H1 (cell line): ENCODE data around the gene CPNE8. TPM values are rescaled to one million over a fixed set of nuclear protein-coding genes. Genes with fewer than 3 reads are reported as not detected.

Experiments used
- CTCF ChIA-PET: fragments of 300-600 bp; sonication (Branson Sonifier 250); formaldehyde crosslinking; loops from one replicate; lab custom pipeline; 2021; ENCODE audit not compliant: partially characterized antibody; lab: Charles Lee
- POLR2A ChIA-PET: fragments of 300-600 bp; sonication (Branson Sonifier 250); formaldehyde crosslinking; loops from one replicate; lab custom pipeline; 2021; ENCODE audit warnings: inconsistent platforms; ENCODE audit not compliant: partially characterized antibody; lab: Charles Lee
- DNase-seq, 2 experiments: peaks; one replicate each; pipeline versions ENCODE4 v3.0.0 to v3.0.0-alpha.2; 2010 to 2022; ENCODE audit warnings: low spot score in 2 of 2, low read depth in 1 of 2, mixed read lengths in 1 of 2
- FAIRE-seq: peaks from 2 replicates; lab custom pipeline; 2011; peaks lifted over from hg19 to GRCh38; lab: Jason Lieb, UNC
- H2AFZ ChIP-seq: 2 replicates; pipeline ENCODE4 v1.8.1; 2012; ENCODE audit warnings: low read length, inconsistent platforms
- H2AK5ac ChIP-seq: 2 replicates; pipeline ENCODE4 v1.6.1; 2013; ENCODE audit warnings: low read depth, low read length
- H2BK120ac ChIP-seq: replicated peaks from 2 replicates; pipeline ENCODE3; 2013; ENCODE audit warnings: low read depth, low read length, inconsistent platforms
- H2BK12ac ChIP-seq: 2 replicates; pipeline ENCODE4 v1.6.1; 2013; ENCODE audit warnings: low read depth, low read length
- H2BK15ac ChIP-seq: 2 replicates; pipeline ENCODE4 v1.6.1; 2013; ENCODE audit warnings: low read length
- H2BK20ac ChIP-seq: 2 replicates; pipeline ENCODE4 v1.6.1; 2013; ENCODE audit warnings: low read length
- H2BK5ac ChIP-seq: 2 replicates; pipeline ENCODE4 v1.6.1; 2013; ENCODE audit warnings: low read depth, low read length
- H3K14ac ChIP-seq: 2 replicates; pipeline ENCODE4 v1.6.1; 2013; ENCODE audit warnings: inconsistent platforms; ENCODE audit not compliant: insufficient read length
- H3K18ac ChIP-seq: 2 replicates; pipeline ENCODE4 v1.6.1; 2013; ENCODE audit warnings: low read length; ENCODE audit errors: extremely low read depth
- H3K23ac ChIP-seq: 2 replicates; pipeline ENCODE4 v1.6.1; 2013; ENCODE audit warnings: inconsistent platforms; ENCODE audit not compliant: insufficient read length
- H3K23me2 ChIP-seq: 2 replicates; pipeline ENCODE4 v1.6.1; 2013; ENCODE audit warnings: low read depth, low read length
- H3K27ac ChIP-seq: 2 replicates; pipeline ENCODE4 v1.6.1; 2011; ENCODE audit warnings: low read depth, low read length, inconsistent platforms
- H3K27me3 ChIP-seq, 4 experiments: replicated peaks in 1 of 4; 1 replicate in 1 of 4; 2 replicates in 3 of 4; pipeline versions ENCODE4 v1.6.1 to v1.8.1; 2011 to 2013; ENCODE audit warnings: low read length in 3 of 4, mild to moderate bottlenecking in 3 of 4, inconsistent platforms in 2 of 4, mixed read lengths in 2 of 4, moderate library complexity in 1 of 4; ENCODE audit not compliant: control insufficient read depth in 3 of 4, insufficient read depth in 3 of 4; ENCODE audit errors: extremely low read depth in 1 of 4
- H3K36me3 ChIP-seq, 4 experiments: 2 replicates each; pipeline versions ENCODE4 v1.6.1 to v1.8.1; 2011 to 2013; ENCODE audit warnings: mild to moderate bottlenecking in 4 of 4, low read length in 3 of 4, moderate library complexity in 2 of 4, control low read depth in 1 of 4, inconsistent platforms in 1 of 4; ENCODE audit not compliant: insufficient read depth in 4 of 4, control insufficient read depth in 2 of 4
- H3K4ac ChIP-seq: replicated peaks from 2 replicates; pipeline ENCODE3; 2013; ENCODE audit warnings: low read length, low read depth, mixed read lengths, inconsistent platforms; ENCODE audit not compliant: insufficient read length
- H3K4me1 ChIP-seq, 4 experiments: replicated peaks in 1 of 4; 1 replicate in 1 of 4; 2 replicates in 3 of 4; pipeline versions ENCODE4 v1.6.1 to v1.8.1; 2011 to 2013; ENCODE audit warnings: low read length in 3 of 4, inconsistent platforms in 2 of 4, mixed read lengths in 1 of 4; ENCODE audit not compliant: insufficient read depth in 4 of 4, control insufficient read depth in 3 of 4
- H3K4me2 ChIP-seq, 2 experiments: 2 replicates each; pipeline versions ENCODE4 v1.6.1 to v1.8.1; 2011 to 2013; ENCODE audit warnings: low read depth in 2 of 2, low read length in 2 of 2, control low read depth in 1 of 2, inconsistent platforms in 1 of 2, mild to moderate bottlenecking in 1 of 2; ENCODE audit not compliant: insufficient read depth in 1 of 2
- H3K4me3 ChIP-seq, 4 experiments: fragments of 200-600, 300-600 bp in 1 of 4; sonication (generic), shearing (Covaris generic), sonication (Bioruptor Twin) in 1 of 4; 2 replicates each; pipeline versions ENCODE4 v1.5.1 to v1.8.1; 2011 to 2016; ENCODE audit warnings: low read length in 4 of 4, low read depth in 3 of 4, control low read depth in 2 of 4, inconsistent platforms in 2 of 4, mild to moderate bottlenecking in 2 of 4, mixed read lengths in 1 of 4, moderate library complexity in 1 of 4; ENCODE audit not compliant: insufficient read depth in 2 of 4; ENCODE audit errors: extremely low read depth in 1 of 4
- H3K56ac ChIP-seq: replicated peaks from 2 replicates; pipeline ENCODE3; 2013; ENCODE audit warnings: low read depth, mild to moderate bottlenecking, mixed read lengths, low read length, inconsistent platforms; ENCODE audit not compliant: insufficient read length
- H3K79me1 ChIP-seq: 2 replicates; pipeline ENCODE4 v1.6.1; 2013; ENCODE audit warnings: low read depth, low read length, control low read depth
- H3K79me2 ChIP-seq, 2 experiments: 2 replicates each; pipeline versions ENCODE4 v1.6.1 to v1.8.1; 2012 to 2013; ENCODE audit warnings: low read length in 2 of 2, mild to moderate bottlenecking in 2 of 2, inconsistent platforms in 1 of 2; ENCODE audit not compliant: insufficient read depth in 2 of 2, control insufficient read depth in 1 of 2
- H3K9ac ChIP-seq, 4 experiments: replicated peaks in 1 of 4; 1 replicate in 1 of 4; 2 replicates in 3 of 4; pipeline versions ENCODE4 v1.6.1 to v1.8.1; 2011 to 2013; ENCODE audit warnings: low read depth in 3 of 4, low read length in 3 of 4, control low read depth in 2 of 4, mild to moderate bottlenecking in 2 of 4, moderate library complexity in 2 of 4, inconsistent platforms in 1 of 4; ENCODE audit errors: extremely low read depth in 1 of 4
- H3K9me3 ChIP-seq, 2 experiments: 2 replicates each; pipeline versions ENCODE4 v1.6.1 to v1.8.1; 2012 to 2013; ENCODE audit warnings: mild to moderate bottlenecking in 2 of 2, moderate library complexity in 2 of 2, control low read depth in 1 of 2, inconsistent platforms in 1 of 2, low read depth in 1 of 2, low read length in 1 of 2, mixed read lengths in 1 of 2; ENCODE audit not compliant: insufficient read depth in 2 of 2
- H4K20me1 ChIP-seq, 2 experiments: replicated peaks in 1 of 2; 2 replicates each; pipeline versions ENCODE3 to v1.8.1; 2011 to 2013; ENCODE audit warnings: inconsistent platforms in 2 of 2, low read length in 2 of 2, mild to moderate bottlenecking in 1 of 2; ENCODE audit not compliant: insufficient read depth in 2 of 2, control insufficient read depth in 1 of 2
- H4K5ac ChIP-seq: 2 replicates; pipeline ENCODE4 v1.6.1; 2013; ENCODE audit warnings: low read length, low read depth, mixed read lengths, inconsistent platforms; ENCODE audit not compliant: insufficient read length
- H4K8ac ChIP-seq: 2 replicates; pipeline ENCODE4 v1.8.0; 2013; ENCODE audit warnings: mild to moderate bottlenecking, moderate library complexity, low read length, inconsistent platforms; ENCODE audit not compliant: insufficient read depth; ENCODE audit errors: extremely low read depth
- H4K91ac ChIP-seq: replicated peaks from 2 replicates; pipeline ENCODE3; 2013; ENCODE audit warnings: low read length, mixed read lengths, inconsistent platforms; ENCODE audit not compliant: insufficient read length
- CBX8 ChIP-seq: fragments of 300-800, 300-1000 bp; sonication (generic); IDR thresholded peaks from 2 replicates; pipeline ENCODE4 v1.7.1; 2016; ENCODE audit warnings: low read depth, low read length, borderline replicate concordance
- CHD1 ChIP-seq: IDR thresholded peaks from 2 replicates; pipeline ENCODE4 v1.6.1; 2012; ENCODE audit warnings: low read depth, low read length, improper control_type of control experiment
- CREB1 ChIP-seq: IDR thresholded peaks from 2 replicates; pipeline ENCODE4 v1.6.1; 2012; ENCODE audit warnings: inconsistent platforms
- GABPA ChIP-seq: IDR thresholded peaks from 2 replicates; pipeline ENCODE4 v1.6.1; 2011; ENCODE audit warnings: mild to moderate bottlenecking, low read length, moderate library complexity, borderline replicate concordance; ENCODE audit not compliant: insufficient read depth
- HDAC2 ChIP-seq, 2 experiments: fragments of 300-600 bp in 1 of 2; sonication (generic) in 1 of 2; IDR thresholded peaks; 2 replicates each; pipeline ENCODE4 v1.6.1; 2011 to 2012; ENCODE audit warnings: low read depth in 2 of 2, low read length in 2 of 2, mild to moderate bottlenecking in 2 of 2, moderate library complexity in 2 of 2, borderline replicate concordance in 1 of 2, inconsistent platforms in 1 of 2
- KDM4A ChIP-seq: IDR thresholded peaks from one replicate; pipeline ENCODE4 v1.7.1; 2012; ENCODE audit warnings: low read depth, mild to moderate bottlenecking, moderate library complexity, low read length, inconsistent platforms; ENCODE audit not compliant: severe bottlenecking
- POLR2A ChIP-seq, 2 experiments: IDR thresholded peaks; 1 replicate in 1 of 2; 2 replicates in 1 of 2; pipeline ENCODE4 v1.6.1; 2011; ENCODE audit warnings: low read depth in 2 of 2, low read length in 2 of 2, mild to moderate bottlenecking in 2 of 2; ENCODE audit errors: control extremely low read depth in 1 of 2
- POU5F1 ChIP-seq: IDR thresholded peaks from 2 replicates; pipeline ENCODE4 v1.6.1; 2011; ENCODE audit warnings: low read depth, mild to moderate bottlenecking, low read length, moderate library complexity
- RBBP5 ChIP-seq: IDR thresholded peaks from 2 replicates; pipeline ENCODE4 v1.7.1; 2012; ENCODE audit warnings: low read depth, mild to moderate bottlenecking, inconsistent platforms, low read length, moderate library complexity, borderline replicate concordance
- SIN3A ChIP-seq, 2 experiments: IDR thresholded peaks in 1 of 2; conservative IDR thresholded peaks in 1 of 2; 2 replicates each; pipeline ENCODE4 v1.6.1; 2011 to 2012; ENCODE audit warnings: low read length in 2 of 2, improper control_type of control experiment in 1 of 2, low read depth in 1 of 2, mild to moderate bottlenecking in 1 of 2
- TAF1 ChIP-seq: IDR thresholded peaks from 2 replicates; pipeline ENCODE4 v1.6.1; 2011; ENCODE audit warnings: mild to moderate bottlenecking, low read depth, low read length
- TEAD4 ChIP-seq: IDR thresholded peaks from 2 replicates; pipeline ENCODE4 v1.6.1; 2012; ENCODE audit warnings: low read depth, low read length, inconsistent platforms, mixed read lengths
- WGBS, 2 experiments: shearing (Covaris generic) in 1 of 2; methylation state at CpG; one replicate each; pipeline versions ENCODE4 v1.1.6 to v1.1.7; 2013 to 2015; ENCODE audit warnings: low lambda C conversion rate in 2 of 2, mixed read lengths in 2 of 2, inconsistent platforms in 1 of 2, low coverage in 1 of 2, missing lambda C conversion rate in 1 of 2; ENCODE audit not compliant: insufficient replicate concordance in 2 of 2, insufficient coverage in 1 of 2, insufficient read length in 1 of 2; ENCODE audit errors: extremely low coverage in 1 of 2, missing lambda C conversion rate in 1 of 2; 5-methylcytosine and 5-hydroxymethylcytosine counted together
- polyA plus RNA-seq, 7 experiments: library from polyadenylated mRNA; depleted of rRNA in 3 of 7; stranded (reverse) in 5 of 7; unstranded in 2 of 7; fragments of >200 nt in 5 of 7; fragments of 200-250 nt in 2 of 7; gene quantifications; 1 replicate in 5 of 7; 2 replicates in 1 of 7; 4 replicates in 1 of 7; pipeline versions ENCODE4 v1.2.1 to v1.2.3, GENCODE V29; 2011 to 2013; ENCODE audit warnings: missing spikeins in 2 of 7, mixed read lengths in 2 of 7
- total RNA-seq: library from RNA; stranded (reverse); fragmentation: NEBNext Ultra II Directional; extraction: Animal tissue kit (Norgen Biotek cat#: 25700); gene quantifications from 2 replicates; pipeline ENCODE4 v1.2.1, GENCODE V29; 2021

Gene CPNE8
- total and polyA plus RNA-seq, 2 of the 8 experiments (the other 6 are each of a cell fraction or from before 2014, with no cell fraction given): 2.5 to 6.8 TPM

- Histone ChIP-seq H3K27ac (no peak overlapping the region), H3K18ac (no peak overlapping the region), H2BK15ac (no peak overlapping the region), H3K9ac (no peak overlapping the region), H4K20me1 (no peaks in the 10 kb centered on the region), H3K23me2 (no peaks in the 10 kb centered on the region), H2AK5ac (no peak overlapping the region), H3K56ac (no peak overlapping the region), H3K27me3 (no peaks in the 10 kb centered on the region), H3K23ac (no peak overlapping the region), H3K79me2 (no peaks in the 10 kb centered on the region), H4K5ac (no peak overlapping the region), H3K79me1 (no peaks in the 10 kb centered on the region), H2BK12ac (no peak overlapping the region), H3K36me3 (no peaks in the 10 kb centered on the region), H3K4me1 (no peaks in the 10 kb centered on the region), H4K8ac (no peak overlapping the region), H4K91ac (no peak overlapping the region), H2BK5ac (no peak overlapping the region), H3K9me3 (no peaks in the 10 kb centered on the region), H2AFZ (no peak overlapping the region), H2BK120ac (no peak overlapping the region), H2BK20ac (no peak overlapping the region), H3K4me2 (no peak overlapping the region), H3K4ac (no peak overlapping the region), H3K14ac (no peak overlapping the region), H3K4me3 (no peak overlapping the region)
- POLR2A ChIA-PET: no interaction called here
- no peak for DNase-seq
- TF ChIP-seq POU5F1: no peak
- no peak for TF ChIP-seq CHD1
- no peak for TF ChIP-seq RBBP5
- TF ChIP-seq HDAC2 (IDR thresholded peaks at IDR 0.05; ENCODE audit: borderline replicate concordance in 1 of 2, low read depth in 2 of 2, low read length in 2 of 2): no peak
- no peak for TF ChIP-seq TAF1
- TF ChIP-seq CBX8: no peak
- TF ChIP-seq GABPA: no peak
- no peak for TF ChIP-seq TEAD4
- TF ChIP-seq CREB1: no peak
- TF ChIP-seq KDM4A: no peak
- TF ChIP-seq POLR2A (IDR thresholded peaks at IDR 0.05; ENCODE audit: control extremely low read depth in 1 of 2, low read depth in 2 of 2, low read length in 2 of 2): no peak
- TF ChIP-seq SIN3A (conservative IDR thresholded peaks at IDR 0.05 in 1 of 2, IDR thresholded peaks at IDR 0.05 in 1 of 2; ENCODE audit: low read depth in 1 of 2, low read length in 2 of 2): no peak
- CTCF ChIA-PET: interaction anchor here (0.6 kb wide), 1 partner anchor 335 kb away, joined by 3 read pairs; no protein-coding TSS in a partner anchor
- FAIRE-seq: no peak
- WGBS, 2 experiments: 91% methylated on average over 1 of the region's 1 CpG; no CpG with 5 or more reads in 1 of the 2 experiments
Observed at GRCh38 chr12:38707648-38708047, 197.7 kb downstream of the CPNE8 start.
